Fibroblast of gingiva (primary cell): ENCODE results near the gene GALNT11.

ENCODE experiments used
- DNase-seq: peaks from one replicate; pipeline ENCODE4 v3.0.0-alpha.2; 2011; ENCODE audit warnings: low read depth

The GALNT11 gene

DNA sequence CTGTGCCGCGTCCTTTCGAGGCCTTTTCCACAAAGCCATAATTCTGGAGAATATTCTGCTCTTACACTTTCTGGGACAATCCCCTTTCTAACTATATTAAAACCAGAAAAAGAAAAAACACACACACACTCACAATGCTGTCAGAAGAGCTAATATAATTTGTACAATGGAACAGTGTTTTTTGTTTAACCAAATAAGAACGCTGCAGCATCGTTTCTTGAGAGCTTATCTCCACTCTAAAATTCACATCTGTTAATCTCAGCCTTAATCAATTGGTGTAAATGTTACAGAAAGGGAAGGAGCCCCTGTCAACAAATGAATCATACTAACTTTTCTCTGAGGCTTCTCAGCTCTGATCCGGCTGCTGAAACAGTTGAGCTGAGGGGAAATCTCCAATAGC, 123.9 kb downstream of the GALNT11 start:
- no peak for DNase-seq

- DNase-seq, result no peak
Measured at GRCh38 chr7:152152267-152152666, 126.8 kb downstream of the GALNT11 start.

GRCh38 chr7:152158801-152159587, 133.5 kb downstream of the GALNT11 start:
- no peak for DNase-seq

DNA sequence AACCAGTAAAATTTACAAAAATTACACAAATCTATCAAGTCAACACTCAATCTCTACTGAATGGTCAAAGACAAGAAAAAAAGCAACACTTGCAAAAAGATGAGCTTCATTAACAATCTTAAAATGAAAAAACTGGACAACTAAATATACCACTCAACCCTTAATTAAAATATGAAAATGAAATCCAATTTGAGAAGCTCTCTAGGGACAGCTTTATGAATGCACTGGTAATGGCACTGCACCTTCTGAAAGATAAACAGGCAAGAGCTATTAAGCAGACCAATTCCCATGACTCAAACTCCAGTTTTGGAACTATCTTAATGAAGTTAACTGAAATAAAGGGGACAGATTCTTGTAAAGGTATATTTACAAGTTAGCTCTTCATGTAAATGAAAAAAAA, 135.7 kb downstream of the GALNT11 start:
- DNase-seq, result no peak

GRCh38 chr7:152162287-152162686, 136.8 kb downstream of the GALNT11 start:
- no peak for DNase-seq
